Esophagus (tissue), 2 donors: ENCODE measurements around the gene FCSK. TPM values are rescaled to one million over a fixed set of nuclear protein-coding genes. Genes with fewer than 3 reads are reported as not detected.
A peak's percentile ranks its signal among the peaks of the same experiment; 100 is the strongest.
"Not testable (repeated sequence)": the region's sequence is repeated elsewhere in the genome, so short reads cannot be mapped to it uniquely, and the experiment has no call there.

Experiments
- H3K27ac ChIP-seq, 2 donors: one replicate each; pipeline ENCODE4 v1.5.1; 2013; ENCODE audit warnings: low read depth in 2 of 2, mild to moderate bottlenecking in 2 of 2, inconsistent platforms in 1 of 2, low read length in 1 of 2, moderate library complexity in 1 of 2
- H3K27me3 ChIP-seq, 2 donors: one replicate each; pipeline ENCODE4 v1.6.1; 2013; ENCODE audit warnings: low read length in 2 of 2, control low read depth in 1 of 2, mild to moderate bottlenecking in 1 of 2; ENCODE audit not compliant: insufficient read depth in 2 of 2, control insufficient read depth in 1 of 2
- H3K36me3 ChIP-seq, 2 donors: one replicate each; pipeline ENCODE4 v1.6.1; 2013; ENCODE audit warnings: low read length in 1 of 2; ENCODE audit not compliant: control insufficient read depth in 2 of 2, insufficient read depth in 2 of 2
- H3K4me1 ChIP-seq, 2 donors: one replicate each; pipeline ENCODE4 v1.6.1; 2013; ENCODE audit warnings: low read length in 1 of 2; ENCODE audit not compliant: control insufficient read depth in 2 of 2, insufficient read depth in 2 of 2
- H3K4me3 ChIP-seq, 2 donors: one replicate each; pipeline ENCODE4 v1.5.1; 2013; ENCODE audit warnings: low read length in 2 of 2, mild to moderate bottlenecking in 2 of 2, low read depth in 1 of 2, moderate library complexity in 1 of 2
- H3K9me3 ChIP-seq, 2 donors: one replicate each; pipeline ENCODE4 v1.6.1; 2013; ENCODE audit warnings: mild to moderate bottlenecking in 2 of 2, low read depth in 1 of 2, low read length in 1 of 2, moderate library complexity in 1 of 2; ENCODE audit not compliant: control insufficient read depth in 2 of 2, insufficient read depth in 1 of 2
- WGBS, 2 donors: extraction: QIAGEN DNeasy Blood & Tissue Kit; methylation state at CpG; one replicate each; pipeline ENCODE4 v1.1.7; 2013; 5-methylcytosine and 5-hydroxymethylcytosine counted together
- polyA plus RNA-seq, 2 donors: library from polyadenylated mRNA; stranded (reverse); fragments of 200-250 nt; gene quantifications; one replicate each; pipeline ENCODE4 v1.2.3, GENCODE V29; 2013
- donor health status: healthy with polysubstance abuse.
- donor health status: Bipolar disorder and iron deficiency.

FCSK gene
- 10 to 100 TPM in 1 of 2 donors, 1 to 10 TPM in 1; 7.6 to 11.3 TPM for polyA plus RNA-seq

DNA sequence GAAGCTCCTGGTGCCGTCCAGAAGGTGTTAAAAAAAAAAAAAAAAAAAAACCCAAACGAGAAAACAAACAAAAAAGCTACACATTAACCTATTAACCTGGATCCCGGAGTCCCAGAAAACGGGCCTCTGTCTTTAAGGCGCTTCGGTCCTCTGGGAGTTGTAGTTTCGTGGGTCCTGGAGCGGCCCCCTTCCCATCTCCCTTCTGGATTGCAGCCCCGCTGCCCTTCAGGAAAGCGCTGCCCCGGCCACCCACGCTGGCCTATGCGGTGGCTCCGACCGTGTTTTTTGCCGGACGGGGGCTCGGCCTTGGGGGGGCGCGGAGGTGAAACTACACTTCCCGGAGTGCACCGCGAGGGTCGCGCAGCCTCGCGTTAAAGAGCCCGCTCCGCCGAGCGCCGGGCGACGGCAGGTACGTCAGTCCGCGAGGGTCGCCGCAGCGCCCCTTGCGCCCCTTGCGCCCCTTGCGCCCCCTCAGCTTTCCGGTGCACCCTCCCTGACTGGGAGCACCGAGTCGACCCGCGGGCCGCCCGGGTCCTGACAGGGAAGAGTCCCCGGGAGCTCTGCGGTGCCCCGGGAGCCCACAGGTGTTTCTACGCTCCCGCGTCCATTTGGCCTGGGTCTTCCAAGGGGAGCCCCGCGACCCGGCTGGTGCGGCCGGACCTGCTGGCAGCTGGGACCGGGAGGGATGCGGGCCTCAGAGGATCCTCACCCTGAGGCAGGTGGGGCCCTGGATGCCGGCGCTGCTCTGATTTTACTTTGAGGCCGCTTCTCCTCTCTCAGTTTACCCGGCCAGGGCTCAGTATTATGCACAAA lies at the start of gene FCSK:
TSS of gene FCSK (plus strand) at position 374 of the 813 bp plus-strand sequence. CDS start 8,596 bp downstream, outside the sequence.
- Histone ChIP-seq H3K27me3 (no peaks in the 10 kb centered on the region), H3K36me3 (no peaks in the 10 kb centered on the region), H3K4me1 (peaks cover 0 to 2% of the 10 kb centered on the region in 2 donors), H3K9me3 (no peaks in the 10 kb centered on the region), H3K27ac (peak within 1 kb of the TSS; percentile 89 to 96), H3K4me3 (peak within 1 kb of the TSS; percentile 72 to 91)
- 0 to 1% methylated on average over 65 to 67 of the region's 67 CpGs for WGBS, 2 donors

DNA sequence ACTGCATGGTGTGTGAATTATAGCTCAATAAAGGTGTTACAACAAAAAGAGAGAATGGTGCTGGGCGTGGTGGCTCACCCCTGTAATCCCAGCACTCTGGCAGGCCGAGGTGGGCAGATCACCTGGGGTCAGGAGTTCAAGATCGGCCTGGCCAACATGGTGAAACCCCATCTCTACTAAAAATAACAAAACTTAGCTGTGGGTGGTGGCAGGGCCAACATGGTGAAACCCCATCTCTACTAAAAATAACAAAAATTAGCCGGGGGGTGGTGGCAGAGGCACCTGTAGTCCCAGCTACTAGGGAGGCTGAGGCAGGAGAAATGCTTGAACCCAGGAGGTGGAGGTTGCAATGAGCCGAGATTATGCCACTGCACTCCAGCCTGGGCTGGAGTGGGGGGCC lies 48.3 kb upstream of the FCSK start:
- 86 to 87% methylated on average over 5 of the region's 5 CpGs for WGBS, 2 donors
- H3K4me3 ChIP-seq = not testable (repeated sequence)

GRCh38 chr16:70407811-70408274 lies 46.6 kb upstream of the FCSK start:
- H3K36me3 ChIP-seq = no peaks in the 10 kb centered on the region
- H3K27me3 ChIP-seq = no peaks in the 10 kb centered on the region
- WGBS, 2 donors = 74% methylated on average over 10 of the region's 10 CpGs
- no peak overlapping the region for H3K27ac ChIP-seq
- H3K4me1 ChIP-seq = no peaks in the 10 kb centered on the region
- no peak overlapping the region for H3K4me3 ChIP-seq
- H3K9me3 ChIP-seq = no peaks in the 10 kb centered on the region

More for the DNA sequence above, 48.3 kb upstream of the FCSK start:
- H3K27me3 ChIP-seq, H3K27ac ChIP-seq, H3K4me1 ChIP-seq, H3K9me3 ChIP-seq, H3K36me3 ChIP-seq: not testable (repeated sequence)

- Histone ChIP-seq H3K27ac (no peak overlapping the region), H3K9me3 (no peaks in the 10 kb centered on the region), H3K4me1 (no peaks in the 10 kb centered on the region), H3K27me3 (no peaks in the 10 kb centered on the region), H3K36me3 (no peaks in the 10 kb centered on the region), H3K4me3 (no peak overlapping the region)
- WGBS, 2 donors = 85 to 87% methylated on average over 6 of the region's 6 CpGs
These were observed 43.7 kb upstream of the FCSK start for GRCh38 chr16:70410734-70411133.

DNA sequence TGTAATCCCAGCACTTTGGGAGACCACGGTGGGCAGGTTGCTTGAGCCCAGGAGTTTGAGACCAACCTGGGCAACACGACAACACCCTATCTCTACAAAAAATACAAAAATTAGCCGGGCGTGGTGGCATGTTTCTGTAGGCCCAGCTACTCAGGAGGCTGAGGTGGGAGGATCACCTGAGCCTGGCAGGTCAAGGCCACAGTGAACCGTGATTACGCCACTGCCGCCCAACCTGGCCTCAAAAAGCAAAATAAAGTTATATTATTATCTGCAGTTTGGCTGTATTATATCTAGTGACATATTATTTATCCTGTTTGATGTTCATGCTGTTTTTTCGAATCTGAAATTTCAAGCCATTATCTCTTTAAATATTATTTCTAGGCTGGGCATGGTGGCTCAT lies 42.0 kb upstream of the FCSK start:
- H3K27ac ChIP-seq = no peak overlapping the region
- no peaks in the 10 kb centered on the region for H3K9me3 ChIP-seq
- WGBS, 2 donors = 92 to 94% methylated on average over 8 of the region's 8 CpGs
- H3K27me3 ChIP-seq = no peaks in the 10 kb centered on the region
- no peak overlapping the region for H3K4me3 ChIP-seq
- no peaks in the 10 kb centered on the region for H3K36me3 ChIP-seq
- H3K4me1 ChIP-seq = no peaks in the 10 kb centered on the region

GRCh38 chr16:70413572-70413971 lies 40.8 kb upstream of the FCSK start:
- H3K4me1 ChIP-seq, H3K9me3 ChIP-seq, H3K27ac ChIP-seq, H3K36me3 ChIP-seq, H3K4me3 ChIP-seq, H3K27me3 ChIP-seq: not testable (repeated sequence)
- WGBS, 2 donors = 99% methylated on average over 4 to 5 of the region's 5 CpGs

DNA sequence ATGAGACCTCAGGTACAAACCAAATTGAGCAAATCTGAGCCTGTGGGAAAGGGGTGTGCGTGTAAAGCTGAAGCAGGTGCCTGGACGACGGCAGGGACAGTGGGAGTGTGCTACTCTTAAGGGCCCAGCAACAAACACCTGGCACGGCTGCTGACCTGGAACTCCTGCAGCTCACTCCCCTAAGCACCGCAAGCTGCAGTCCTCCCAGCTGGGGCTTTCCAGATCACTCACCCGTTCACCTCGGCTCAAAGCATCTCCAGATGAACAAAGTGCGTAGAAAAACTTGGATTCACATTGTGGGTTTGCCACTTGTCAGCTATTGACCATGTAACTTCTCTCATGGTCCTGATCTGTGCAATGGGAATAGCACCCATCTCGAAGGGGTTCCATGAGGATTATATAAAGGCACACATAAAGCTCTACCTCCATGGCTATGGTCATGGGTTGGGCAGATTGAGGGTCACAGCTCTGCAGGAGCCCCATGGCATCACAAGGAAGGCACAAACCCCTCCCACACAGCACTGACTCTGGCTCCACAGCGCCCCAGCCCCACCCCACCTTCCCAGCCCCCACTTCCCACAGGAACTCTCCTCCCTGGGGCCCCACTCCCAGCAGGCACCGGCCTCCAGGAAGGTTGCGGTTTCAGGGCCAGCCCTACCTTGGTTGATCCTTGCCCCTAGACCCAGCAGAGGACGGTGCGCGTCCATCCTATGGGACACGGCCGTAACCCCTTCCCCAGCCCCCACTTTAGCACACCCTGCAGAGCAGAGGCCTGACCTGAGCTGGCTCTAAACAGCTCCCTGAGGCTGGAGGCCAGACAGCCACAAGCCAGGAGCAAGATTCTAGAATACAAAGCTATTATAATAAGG lies 37.4 kb upstream of the FCSK start:
- no peaks in the 10 kb centered on the region for H3K27me3 ChIP-seq
- no peaks in the 10 kb centered on the region for H3K9me3 ChIP-seq
- H3K27ac ChIP-seq = no peak overlapping the region
- H3K4me1 ChIP-seq = peaks cover 0 to 6% of the 10 kb centered on the region in 2 donors
- H3K36me3 ChIP-seq = no peaks in the 10 kb centered on the region
- WGBS, 2 donors = 85 to 89% methylated on average over 17 of the region's 17 CpGs
- no peak overlapping the region for H3K4me3 ChIP-seq

DNA sequence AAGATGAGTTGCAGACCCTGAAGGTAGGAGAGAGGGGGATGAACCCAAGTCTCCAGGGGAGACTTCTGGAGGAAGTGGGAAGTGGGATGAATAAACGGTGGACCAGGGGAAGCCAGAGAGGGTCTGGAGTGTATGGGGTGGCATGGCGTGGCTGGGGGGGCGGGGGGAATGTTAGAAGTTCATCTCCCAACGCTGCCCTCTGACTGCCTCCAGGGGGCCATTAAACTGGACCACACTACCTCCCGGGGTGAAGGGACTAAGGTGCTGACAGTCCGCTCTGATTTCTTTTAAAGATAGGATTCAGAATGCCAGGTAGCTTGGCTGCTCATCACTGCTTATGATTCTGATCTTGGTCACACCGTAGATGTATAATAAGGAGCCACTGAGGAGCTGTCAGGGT lies 36.7 kb upstream of the FCSK start:
- 73 to 84% methylated on average over 7 of the region's 7 CpGs for WGBS, 2 donors
- Histone ChIP-seq H3K9me3 (no peaks in the 10 kb centered on the region), H3K4me3 (no peak overlapping the region), H3K36me3 (no peaks in the 10 kb centered on the region), H3K27ac (no peak overlapping the region), H3K27me3 (no peaks in the 10 kb centered on the region), H3K4me1 (peaks cover 0 to 6% of the 10 kb centered on the region in 2 donors)

- Histone ChIP-seq H3K4me1 (peaks cover 0 to 6% of the 10 kb centered on the region in 2 donors), H3K9me3 (no peaks in the 10 kb centered on the region), H3K36me3 (no peaks in the 10 kb centered on the region), H3K27me3 (no peaks in the 10 kb centered on the region), H3K4me3 (no peak overlapping the region), H3K27ac (no peak overlapping the region)
- WGBS, 2 donors = 65 to 79% methylated on average over 13 of the region's 13 CpGs
These were observed 36.0 kb upstream of the FCSK start for GRCh38 chr16:70418274-70418992.
